ENCODE measurements around the gene KLHL30.
"Not testable (repeated sequence)": the region's sequence is repeated elsewhere in the genome, so short reads cannot be mapped to it uniquely, and the experiment has no call there.

KLHL30 gene

GRCh38 chr2:238159661-238160205 is 21.3 kb downstream of the KLHL30 start:
- in situ Hi-C loops (cut with MboI; ENCODE audit: low sequenced_read_pairs), result no loop called here

DNA sequence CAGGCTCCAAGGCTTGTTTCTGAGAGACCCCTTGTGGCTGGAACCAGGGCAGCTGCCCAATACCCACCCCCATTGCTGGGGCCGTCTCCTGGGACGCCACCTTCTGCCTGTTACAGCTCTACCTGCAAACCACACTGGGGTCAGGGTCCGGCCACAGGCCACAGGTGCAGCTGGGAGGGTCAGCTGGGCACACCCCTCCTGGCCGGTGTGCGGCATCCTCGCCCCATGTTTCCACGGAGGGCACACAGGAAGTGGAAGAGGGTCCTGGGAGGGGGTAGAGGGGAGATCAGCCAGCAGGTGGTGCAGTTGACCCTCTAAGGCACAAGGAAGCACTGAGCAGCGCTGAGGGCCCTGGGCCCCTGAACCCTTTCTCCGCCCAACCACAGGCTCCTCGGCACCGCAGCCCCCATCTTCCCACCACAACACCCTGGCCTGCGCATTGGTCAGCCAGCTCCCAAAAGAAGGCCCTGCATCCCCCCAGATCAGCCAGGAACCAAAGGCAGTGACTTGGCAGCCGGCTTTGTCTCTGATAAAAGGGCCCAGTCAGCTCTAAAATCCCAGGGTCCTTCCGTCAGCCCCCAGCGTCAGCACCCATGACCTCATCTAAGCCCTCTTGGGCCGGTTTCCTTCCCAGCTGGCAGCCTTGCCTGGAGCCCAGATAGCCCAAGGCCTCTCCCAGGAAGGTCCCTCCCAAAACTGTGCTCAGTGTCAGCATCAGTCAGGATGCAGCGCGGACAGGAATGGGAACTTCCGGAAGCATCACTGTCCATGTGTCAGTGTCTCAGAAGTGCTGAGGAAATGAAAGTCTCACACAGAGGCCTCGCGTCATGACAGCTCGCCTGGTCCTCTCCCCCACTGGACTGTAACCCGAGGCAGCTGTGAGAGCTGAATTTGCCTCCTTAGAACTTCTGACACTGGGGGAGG is 22.0 kb downstream of the KLHL30 start:
- in situ Hi-C loops (cut with MboI; ENCODE audit: low sequenced_read_pairs), result no loop called here

DNA sequence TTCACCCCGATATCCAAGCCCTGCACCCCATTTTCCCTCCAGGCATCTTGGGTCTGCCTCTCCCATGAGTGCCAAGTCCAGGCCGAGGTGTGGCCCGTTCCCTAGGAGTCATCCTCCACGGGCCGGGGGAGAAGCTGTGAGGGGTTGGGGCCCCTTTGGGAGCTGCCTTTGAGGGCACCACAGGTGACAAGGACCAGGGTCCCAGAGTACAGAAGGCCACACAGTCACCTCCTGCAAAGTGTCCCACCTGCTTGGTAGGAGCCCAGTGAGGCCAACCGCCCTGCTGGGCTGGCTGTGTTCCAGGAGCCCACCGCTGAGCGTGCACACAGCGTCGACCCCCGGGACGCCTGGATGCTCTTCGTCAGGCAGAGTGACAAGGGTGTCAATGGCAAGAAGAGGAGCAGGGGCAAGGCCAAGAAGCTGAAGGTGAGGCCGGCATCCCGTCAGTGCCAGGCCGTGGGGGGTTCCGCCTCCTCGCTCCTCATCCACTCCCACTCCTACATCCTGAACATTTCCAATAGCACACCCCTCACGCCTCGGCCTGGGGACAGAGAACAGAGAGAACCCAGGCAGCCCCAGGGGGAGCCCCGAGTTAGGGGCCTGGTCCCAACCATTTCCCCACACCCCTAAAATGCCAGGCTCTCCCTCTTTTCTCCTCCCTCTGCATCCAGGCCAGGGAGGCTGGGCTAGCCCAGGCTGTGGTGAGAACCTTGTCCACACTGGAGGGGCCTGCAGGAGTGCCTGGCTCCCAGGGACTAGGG is 23.0 kb downstream of the KLHL30 start:
- in situ Hi-C loops (cut with MboI; ENCODE audit: low sequenced_read_pairs), result no loop called here

DNA sequence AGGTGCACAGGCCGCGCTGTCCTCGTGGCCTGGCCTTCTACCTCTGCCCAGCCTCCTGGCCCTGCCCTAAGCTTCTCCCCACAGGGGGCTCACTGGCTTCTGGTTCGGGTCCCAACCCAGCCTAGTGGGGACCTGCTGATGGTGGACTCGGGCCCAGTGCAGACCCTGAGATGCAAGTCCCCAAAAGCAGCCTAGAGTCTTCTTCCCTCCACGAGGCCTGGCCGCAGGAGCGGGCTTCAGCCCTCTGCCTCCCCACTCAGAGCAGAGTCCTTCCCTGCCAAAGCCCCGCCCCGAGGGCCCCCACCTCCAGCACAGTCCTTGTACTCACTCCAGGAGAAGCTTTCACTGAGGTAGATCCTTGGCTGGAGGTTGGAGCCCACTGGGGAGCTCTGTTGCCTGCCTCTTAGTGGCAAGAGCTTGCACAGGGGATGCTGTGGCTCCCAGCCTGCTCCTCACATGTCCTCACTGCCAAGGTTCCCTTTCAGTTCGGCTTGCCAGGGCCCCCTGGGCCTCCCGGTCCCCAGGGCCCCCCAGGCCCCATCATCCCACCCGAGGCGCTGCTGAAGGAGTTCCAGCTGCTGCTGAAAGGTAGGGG is 23.9 kb downstream of the KLHL30 start:
- in situ Hi-C loops (cut with MboI; ENCODE audit: low sequenced_read_pairs), result no loop called here

DNA sequence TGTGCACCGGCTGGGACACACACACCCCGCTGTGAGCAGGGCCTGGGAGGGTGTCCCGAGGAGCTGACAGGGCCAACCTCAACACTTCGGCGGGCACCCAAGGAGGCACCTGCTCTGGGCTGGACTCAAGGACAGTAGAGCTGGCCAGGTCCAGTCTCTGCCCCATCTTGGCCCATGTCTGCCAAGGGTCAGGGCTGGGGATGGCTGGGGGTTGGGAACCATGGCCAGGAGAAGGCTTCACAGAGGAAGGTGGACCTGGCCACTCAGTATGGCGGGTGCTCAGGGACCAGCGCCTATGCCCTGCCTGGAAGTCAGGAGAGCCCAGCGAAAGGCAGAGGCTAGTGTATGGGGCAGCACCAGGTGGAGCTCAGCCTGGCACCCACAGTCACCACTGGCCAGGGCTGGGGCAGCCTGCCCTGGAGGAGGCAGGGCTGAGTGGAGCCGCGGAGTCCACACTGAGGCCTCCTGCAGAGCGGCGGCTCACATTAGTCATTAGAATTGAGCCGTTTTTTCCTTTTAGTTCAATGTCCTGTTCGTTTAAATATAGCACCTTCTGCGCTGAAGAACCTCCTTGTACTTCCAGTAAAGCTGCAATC is 24.5 kb downstream of the KLHL30 start:
- in situ Hi-C loops (cut with MboI; ENCODE audit: low sequenced_read_pairs), result no loop called here

DNA sequence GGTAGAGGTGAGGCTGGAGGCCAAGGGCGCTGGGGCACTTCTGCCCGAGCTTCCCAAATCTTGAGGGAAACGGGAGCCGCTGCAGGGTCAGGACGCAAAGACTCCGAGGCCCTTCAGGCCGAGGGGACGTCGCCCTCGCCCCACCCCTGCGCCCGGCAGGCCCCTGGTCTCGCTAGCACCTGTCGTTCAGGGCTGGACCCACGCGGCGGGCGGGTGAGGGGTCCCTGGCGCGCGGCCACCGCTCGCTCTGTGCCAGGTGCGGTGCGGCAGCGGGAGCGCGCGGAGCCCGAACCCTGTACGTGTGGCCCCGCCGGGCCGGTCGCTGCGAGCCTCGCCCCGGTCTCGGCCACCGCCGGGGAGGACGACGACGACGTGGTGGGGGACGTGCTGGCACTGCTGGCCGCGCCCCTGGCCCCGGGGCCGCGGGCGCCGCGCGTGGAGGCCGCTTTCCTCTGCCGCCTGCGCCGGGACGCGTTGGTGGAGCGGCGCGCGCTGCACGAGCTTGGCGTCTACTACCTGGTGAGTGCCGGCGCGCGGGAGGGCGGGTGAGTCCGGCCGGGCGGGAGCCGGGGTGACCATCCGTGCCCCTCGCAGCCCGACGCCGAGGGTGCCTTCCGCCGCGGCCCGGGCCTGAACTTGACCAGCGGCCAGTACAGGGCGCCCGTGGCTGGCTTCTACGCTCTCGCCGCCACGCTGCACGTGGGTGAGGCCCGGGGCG is 25.2 kb downstream of the KLHL30 start:
- in situ Hi-C loops (cut with MboI; ENCODE audit: low sequenced_read_pairs), result no loop called here

- in situ Hi-C loops (cut with MboI; ENCODE audit: low sequenced_read_pairs), result no loop called here
Observed at GRCh38 chr2:238164906-238165287, 26.4 kb downstream of the KLHL30 start.

- in situ Hi-C loops (cut with MboI; ENCODE audit: low sequenced_read_pairs), result no loop called here
Observed at GRCh38 chr2:238165288-238165921, 26.9 kb downstream of the KLHL30 start.

- in situ Hi-C loops (cut with MboI; ENCODE audit: low sequenced_read_pairs), result no loop called here
Observed at GRCh38 chr2:238166391-238167343, 28.2 kb downstream of the KLHL30 start.

DNA sequence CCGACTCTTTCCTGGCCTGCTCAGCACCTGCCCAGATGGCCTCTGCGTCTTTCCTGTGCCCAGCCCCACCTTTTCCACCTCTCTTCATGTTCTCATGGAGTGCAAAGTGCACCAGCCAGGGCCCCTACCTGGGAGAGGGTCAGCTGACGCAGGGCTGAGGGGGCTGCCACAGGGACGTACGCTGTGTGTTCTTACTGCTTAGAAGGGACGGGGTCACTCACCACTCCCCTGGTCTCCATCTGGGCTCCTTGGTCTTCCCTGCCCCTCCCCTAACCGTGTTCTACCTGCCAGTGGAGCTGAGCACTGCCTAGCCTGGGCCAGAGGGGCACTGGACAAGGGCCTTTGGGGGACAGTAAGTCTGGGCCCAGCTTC is 28.9 kb downstream of the KLHL30 start:
- in situ Hi-C loops (cut with MboI; ENCODE audit: low sequenced_read_pairs), result no loop called here

GRCh38 chr2:238167761-238168160 is 29.3 kb downstream of the KLHL30 start:
- in situ Hi-C loops (cut with MboI; ENCODE audit: low sequenced_read_pairs), result no loop called here

DNA sequence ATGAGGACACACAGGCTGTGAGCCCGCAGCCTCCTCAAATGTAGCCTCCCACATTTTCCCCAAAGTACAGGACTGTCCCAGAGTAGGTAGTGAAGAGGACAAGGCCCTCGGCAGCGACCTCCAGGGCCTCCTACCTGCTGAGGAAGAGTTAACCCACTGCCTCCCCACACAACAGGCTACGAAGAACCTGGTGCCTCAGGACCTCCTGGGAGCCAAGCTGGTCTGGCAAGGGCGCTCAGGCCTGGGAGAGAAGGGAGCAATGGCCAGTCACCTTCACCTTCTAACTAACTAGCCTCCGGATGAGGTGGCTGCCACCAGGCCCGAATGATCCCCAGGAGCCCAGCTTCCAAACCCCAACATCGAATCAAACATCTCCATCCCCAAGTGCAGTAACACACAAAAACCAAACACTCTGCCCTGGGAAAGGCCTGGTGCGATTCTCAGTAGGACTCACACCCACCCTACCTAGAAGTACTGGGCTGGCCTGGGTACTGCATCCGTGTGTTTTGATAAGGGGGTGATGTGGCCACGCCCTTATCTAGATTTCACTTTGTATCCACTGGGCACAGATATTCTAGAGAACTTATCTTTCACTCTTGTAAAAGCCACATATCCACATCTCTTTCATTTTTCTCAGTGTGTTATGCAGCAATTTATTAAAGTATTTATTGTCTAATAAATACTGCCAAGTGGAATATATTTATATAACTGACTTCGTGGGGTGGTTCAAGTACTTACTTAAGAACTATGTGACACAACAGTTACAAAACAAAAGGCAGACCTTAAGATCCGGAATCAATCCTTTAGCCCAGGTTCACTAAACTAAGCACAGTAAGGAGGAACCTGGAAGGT is 30.0 kb downstream of the KLHL30 start:
- in situ Hi-C loops (cut with MboI; ENCODE audit: low sequenced_read_pairs), result no loop called here

GRCh38 chr2:238169048-238169707 is 30.7 kb downstream of the KLHL30 start:
- in situ Hi-C loops (cut with MboI; ENCODE audit: low sequenced_read_pairs), result no loop called here

DNA sequence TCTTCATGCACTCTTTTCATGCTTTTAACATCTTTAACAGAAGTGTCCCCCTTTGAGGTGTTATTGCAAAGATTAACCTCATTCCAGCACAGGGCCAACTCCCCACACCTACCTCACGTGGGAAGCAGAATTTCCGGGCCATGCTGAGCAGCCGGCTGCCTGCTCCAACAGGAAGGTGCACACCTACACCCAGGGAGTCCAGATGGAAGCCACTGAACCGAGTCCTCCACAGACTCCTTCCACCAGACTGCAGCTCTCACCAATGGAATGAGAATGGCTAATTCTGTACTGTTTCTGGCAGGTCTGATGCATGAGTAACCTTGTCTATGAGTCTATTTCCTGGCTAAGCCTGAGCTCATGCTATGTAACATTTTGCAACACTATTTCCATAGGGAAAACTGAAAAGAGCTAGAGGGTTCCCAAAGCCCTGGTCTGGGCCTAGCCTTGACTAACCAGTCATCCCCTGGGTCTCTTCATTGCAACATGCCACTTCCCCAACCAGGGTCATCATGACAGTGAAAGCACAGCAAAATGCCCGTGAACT is 31.3 kb downstream of the KLHL30 start:
- in situ Hi-C loops (cut with MboI; ENCODE audit: low sequenced_read_pairs), result no loop called here

- in situ Hi-C loops (cut with MboI; ENCODE audit: low sequenced_read_pairs), result no loop called here
Observed at GRCh38 chr2:238170386-238171071, 32.1 kb downstream of the KLHL30 start.

DNA sequence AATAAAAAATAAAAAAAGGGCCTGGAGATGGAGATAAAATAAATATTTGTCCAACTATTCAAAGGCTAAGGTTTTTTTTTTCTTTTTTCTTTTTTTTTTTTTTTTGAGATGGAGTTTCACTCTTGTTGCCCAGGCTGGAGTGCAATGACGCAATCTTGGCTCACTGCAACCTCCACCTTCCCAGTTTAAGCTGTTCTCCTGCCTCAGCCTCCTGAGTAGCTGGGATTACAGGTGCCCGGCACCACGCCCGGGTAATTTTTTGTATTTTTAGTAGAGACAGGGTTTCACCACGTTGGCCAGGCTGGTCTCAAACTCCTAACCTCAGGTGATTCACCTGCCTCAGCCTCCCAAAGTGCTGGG is 32.6 kb downstream of the KLHL30 start:
- in situ Hi-C loops (cut with MboI; ENCODE audit: low sequenced_read_pairs), result not testable (repeated sequence)

All from hTERT RPE-1 (cell line).